ENCODE results near the gene ATP8B3. TPM values are rescaled to one million over a fixed set of nuclear protein-coding genes. Genes with fewer than 3 reads are reported as not detected.

The ATP8B3 gene
- total and polyA plus RNA-seq, 10 of the 15 experiments (the other 5 are each of a cell fraction or from before 2014, with no cell fraction given), result 0.13 to 1.7 (median 0.52) TPM

DNA sequence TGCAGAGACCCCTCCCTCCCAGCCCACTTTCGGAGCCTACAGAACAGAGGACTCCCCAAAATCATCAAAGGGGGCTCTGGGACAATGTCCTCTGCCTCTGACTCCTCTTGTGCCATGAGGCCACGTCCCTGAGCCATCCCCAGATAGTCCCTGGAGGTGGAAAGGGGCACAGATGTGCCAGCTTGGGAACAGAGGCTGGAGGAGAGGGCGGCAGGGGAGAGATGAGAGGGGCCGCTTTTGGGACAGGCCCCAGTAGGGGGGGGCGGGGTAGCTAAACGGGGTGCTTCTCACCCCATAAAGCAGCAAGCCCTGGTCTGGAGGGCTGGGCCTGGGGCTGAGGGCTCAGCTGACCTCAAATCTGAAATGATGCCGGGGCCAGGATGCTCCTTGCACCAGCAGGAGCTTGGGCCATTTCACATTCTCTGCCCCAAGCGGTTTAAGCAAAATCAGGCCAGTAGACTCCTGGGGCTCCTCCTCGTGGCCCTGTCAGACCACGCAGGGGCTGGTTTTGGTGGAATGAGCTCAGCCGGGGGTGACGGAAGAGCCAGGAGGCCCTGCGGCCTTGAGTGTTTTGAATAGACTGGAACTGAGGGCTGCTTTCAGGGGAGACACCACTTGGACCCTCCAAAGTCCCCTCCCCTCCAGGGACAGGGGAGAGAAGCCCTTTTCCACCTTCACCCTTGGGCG, 31.7 kb downstream of the ATP8B3 start:
- CTCF ChIA-PET, result interaction anchor here (1.0 to 3.2 kb wide), 4 partner anchors 9 to 76 kb away, joined by 3 to 22 read pairs (median 10); no protein-coding TSS in a partner anchor
- SMC1A ChIA-PET (ENCODE audit: uncharacterized antibody, unreplicated experiment), result interaction anchor here (1.2 kb wide), 1 partner anchor 14 kb away, joined by 3 read pairs; no protein-coding TSS in a partner anchor
- FAIRE-seq, result no peak
- no peak overlapping the region for H2AFZ ChIP-seq (ENCODE audit: control insufficient read depth, low read depth, low read length)
- no peaks in the 10 kb centered on the region for H3K79me2 ChIP-seq (ENCODE audit: control insufficient read depth, insufficient read depth, low read length)
- H3K27me3 ChIP-seq (replicated peaks in 1 of 2; ENCODE audit: control insufficient read depth in 2 of 2, insufficient read depth in 2 of 2, low read length in 1 of 2), result peaks cover 6 to 10% of the 10 kb centered on the region in 2 experiments
- H3K4me2 ChIP-seq (ENCODE audit: control insufficient read depth, insufficient read depth), result no peak overlapping the region
- WGBS (ENCODE audit: insufficient coverage, insufficient replicate concordance, low lambda C conversion rate, missing lambda C conversion rate), result 11% methylated on average over 8 of the region's 14 CpGs
- ATAC-seq, result no peak
- RAD21 ChIA-PET (ENCODE audit: unreplicated experiment), result no interaction called here
- H3K36me3 ChIP-seq (ENCODE audit: control insufficient read depth in 2 of 2, insufficient read depth in 2 of 2, low read length in 1 of 2), result no peaks in the 10 kb centered on the region
- intact Hi-C loops (cut with micrococcal nuclease; ENCODE audit: unreplicated experiment) (no loop called here), in situ Hi-C loops (cut with MboI) (no loop called here)
- H3K9me3 ChIP-seq (replicated peaks; ENCODE audit: control insufficient read depth, insufficient read depth, low read length), result no peaks in the 10 kb centered on the region; the same call in 2 of the 3 replicates
- H3K4me1 ChIP-seq (ENCODE audit: control insufficient read depth, insufficient read depth, low read length), result no peaks in the 10 kb centered on the region
- DNase-seq (ENCODE audit: low read depth, low spot score), result no peak
- TF ChIP-seq CREM (IDR thresholded peaks at IDR 0.05; ENCODE audit: low read depth), result no peak
- TF ChIP-seq RAD21 (IDR thresholded peaks at IDR 0.05; ENCODE audit: insufficient read depth, low read depth, low read length), result 0 out of 2 replicates have a peak, but pooled peaks have one; percentile 5
- H3K9ac ChIP-seq (ENCODE audit: control insufficient read depth, insufficient read depth, low read length), result no peak overlapping the region
- no peak overlapping the region for H3K27ac ChIP-seq (ENCODE audit: control insufficient read depth, insufficient read depth)
- no peak overlapping the region for H3K4me3 ChIP-seq
- POLR2A ChIA-PET, result no interaction called here
- no peaks in the 10 kb centered on the region for H4K20me1 ChIP-seq (ENCODE audit: control insufficient read depth, insufficient read depth)
- BruUV-seq (replicated peaks), result no TSS peak

DNA sequence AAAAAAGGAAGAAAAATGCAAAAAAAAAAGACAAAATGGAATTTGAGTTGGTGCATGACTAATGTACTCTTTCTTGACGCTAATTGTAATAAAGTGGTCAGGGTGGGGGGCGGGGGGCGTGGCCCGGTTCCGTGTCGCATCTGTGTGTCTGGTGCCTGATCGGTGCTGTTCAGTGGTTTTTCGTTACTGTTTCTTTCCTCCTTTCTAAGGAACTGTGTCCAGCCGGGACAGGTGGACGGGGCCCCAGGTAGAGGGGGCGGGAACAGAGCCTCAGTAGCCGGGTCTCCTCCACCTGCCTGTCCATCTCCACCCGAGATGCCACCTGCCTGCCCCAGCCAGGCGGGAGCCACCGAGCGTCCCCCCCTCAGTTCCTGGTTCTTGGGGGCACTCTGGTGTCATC, 32.5 kb downstream of the ATP8B3 start:
- Histone ChIP-seq H3K27ac (ENCODE audit: control insufficient read depth, insufficient read depth) (no peak overlapping the region), H3K4me3 (no peak overlapping the region), H3K9me3 (replicated peaks; ENCODE audit: control insufficient read depth, insufficient read depth, low read length) (peaks cover 3% of the 10 kb centered on the region; the same call in 1 of the 3 replicates), H4K20me1 (ENCODE audit: control insufficient read depth, insufficient read depth) (no peaks in the 10 kb centered on the region), H3K27me3 (replicated peaks in 1 of 2; ENCODE audit: control insufficient read depth in 2 of 2, insufficient read depth in 2 of 2, low read length in 1 of 2) (peaks cover 6 to 10% of the 10 kb centered on the region in 2 experiments), H3K4me1 (ENCODE audit: control insufficient read depth, insufficient read depth, low read length) (no peaks in the 10 kb centered on the region), H3K79me2 (ENCODE audit: control insufficient read depth, insufficient read depth, low read length) (no peaks in the 10 kb centered on the region), H3K36me3 (ENCODE audit: control insufficient read depth in 2 of 2, insufficient read depth in 2 of 2, low read length in 1 of 2) (no peaks in the 10 kb centered on the region), H3K4me2 (ENCODE audit: control insufficient read depth, insufficient read depth) (no peak overlapping the region), H3K9ac (ENCODE audit: control insufficient read depth, insufficient read depth, low read length) (no peak overlapping the region), H2AFZ (ENCODE audit: control insufficient read depth, low read depth, low read length) (no peak overlapping the region)
- DNase-seq (ENCODE audit: low read depth, low spot score) (no peak), FAIRE-seq (no peak), ATAC-seq (no peak)
- ChIA-PET POLR2A (no interaction called here), RAD21 (ENCODE audit: unreplicated experiment) (no interaction called here), CTCF (interaction anchor here (0.6 to 2.9 kb wide), 2 partner anchors 47 kb away, joined by 3 to 16 read pairs; no protein-coding TSS in a partner anchor), SMC1A (ENCODE audit: uncharacterized antibody, unreplicated experiment) (no interaction called here)
- intact Hi-C loops (cut with micrococcal nuclease; ENCODE audit: unreplicated experiment) (no loop called here), in situ Hi-C loops (cut with MboI) (no loop called here)
- 10% methylated on average over 15 of the region's 16 CpGs for WGBS (ENCODE audit: insufficient coverage, insufficient replicate concordance, low lambda C conversion rate, missing lambda C conversion rate)
- BruUV-seq (replicated peaks), result no TSS peak
- TF ChIP-seq TAF1 (IDR thresholded peaks at IDR 0.05; ENCODE audit: borderline replicate concordance, low read depth, low read length) (no peak), CREM (IDR thresholded peaks at IDR 0.05; ENCODE audit: low read depth) (no peak), ZZZ3 (IDR thresholded peaks at IDR 0.05; ENCODE audit: control insufficient read depth, insufficient read length, low read depth) (no peak), ZNF24 (IDR thresholded peaks at IDR 0.05) (no peak), SP1 (IDR thresholded peaks at IDR 0.05; ENCODE audit: low read depth, low read length) (no peak), POLR2A (IDR thresholded peaks at IDR 0.05; ENCODE audit: low read depth, low read length) (no peak), SREBF2 (IDR thresholded peaks at IDR 0.05; ENCODE audit: low read length) (no peak)
- TF ChIP-seq, protein P1, sequence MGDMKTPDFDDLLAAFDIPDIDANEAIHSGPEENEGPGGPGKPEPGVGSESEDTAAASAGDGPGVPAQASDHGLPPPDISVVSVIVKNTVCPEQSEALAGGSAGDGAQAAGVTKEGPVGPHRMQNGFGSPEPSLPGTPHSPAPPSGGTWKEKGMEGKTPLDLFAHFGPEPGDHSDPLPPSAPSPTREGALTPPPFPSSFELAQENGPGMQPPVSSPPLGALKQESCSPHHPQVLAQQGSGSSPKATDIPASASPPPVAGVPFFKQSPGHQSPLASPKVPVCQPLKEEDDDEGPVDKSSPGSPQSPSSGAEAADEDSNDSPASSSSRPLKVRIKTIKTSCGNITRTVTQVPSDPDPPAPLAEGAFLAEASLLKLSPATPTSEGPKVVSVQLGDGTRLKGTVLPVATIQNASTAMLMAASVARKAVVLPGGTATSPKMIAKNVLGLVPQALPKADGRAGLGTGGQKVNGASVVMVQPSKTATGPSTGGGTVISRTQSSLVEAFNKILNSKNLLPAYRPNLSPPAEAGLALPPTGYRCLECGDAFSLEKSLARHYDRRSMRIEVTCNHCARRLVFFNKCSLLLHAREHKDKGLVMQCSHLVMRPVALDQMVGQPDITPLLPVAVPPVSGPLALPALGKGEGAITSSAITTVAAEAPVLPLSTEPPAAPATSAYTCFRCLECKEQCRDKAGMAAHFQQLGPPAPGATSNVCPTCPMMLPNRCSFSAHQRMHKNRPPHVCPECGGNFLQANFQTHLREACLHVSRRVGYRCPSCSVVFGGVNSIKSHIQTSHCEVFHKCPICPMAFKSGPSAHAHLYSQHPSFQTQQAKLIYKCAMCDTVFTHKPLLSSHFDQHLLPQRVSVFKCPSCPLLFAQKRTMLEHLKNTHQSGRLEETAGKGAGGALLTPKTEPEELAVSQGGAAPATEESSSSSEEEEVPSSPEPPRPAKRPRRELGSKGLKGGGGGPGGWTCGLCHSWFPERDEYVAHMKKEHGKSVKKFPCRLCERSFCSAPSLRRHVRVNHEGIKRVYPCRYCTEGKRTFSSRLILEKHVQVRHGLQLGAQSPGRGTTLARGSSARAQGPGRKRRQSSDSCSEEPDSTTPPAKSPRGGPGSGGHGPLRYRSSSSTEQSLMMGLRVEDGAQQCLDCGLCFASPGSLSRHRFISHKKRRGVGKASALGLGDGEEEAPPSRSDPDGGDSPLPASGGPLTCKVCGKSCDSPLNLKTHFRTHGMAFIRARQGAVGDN (IDR thresholded peaks at IDR 0.05), result no peak
- TF ChIP-seq, protein P2, sequence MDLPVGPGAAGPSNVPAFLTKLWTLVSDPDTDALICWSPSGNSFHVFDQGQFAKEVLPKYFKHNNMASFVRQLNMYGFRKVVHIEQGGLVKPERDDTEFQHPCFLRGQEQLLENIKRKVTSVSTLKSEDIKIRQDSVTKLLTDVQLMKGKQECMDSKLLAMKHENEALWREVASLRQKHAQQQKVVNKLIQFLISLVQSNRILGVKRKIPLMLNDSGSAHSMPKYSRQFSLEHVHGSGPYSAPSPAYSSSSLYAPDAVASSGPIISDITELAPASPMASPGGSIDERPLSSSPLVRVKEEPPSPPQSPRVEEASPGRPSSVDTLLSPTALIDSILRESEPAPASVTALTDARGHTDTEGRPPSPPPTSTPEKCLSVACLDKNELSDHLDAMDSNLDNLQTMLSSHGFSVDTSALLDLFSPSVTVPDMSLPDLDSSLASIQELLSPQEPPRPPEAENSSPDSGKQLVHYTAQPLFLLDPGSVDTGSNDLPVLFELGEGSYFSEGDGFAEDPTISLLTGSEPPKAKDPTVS (IDR thresholded peaks at IDR 0.05; ENCODE audit: low read depth, low read length), result no peak

Data from GM12878 (cell line).